Smooth muscle cell of the coronary artery (primary cell): ENCODE measurements around the gene ERCC6L. TPM values are rescaled to one million over a fixed set of nuclear protein-coding genes. Genes with fewer than 3 reads are reported as not detected.

ENCODE experiments used
- total RNA-seq: library from RNA; depleted of rRNA; stranded (reverse); fragments of >200 nt; gene quantifications from 2 replicates; pipeline ENCODE4 v1.2.3, GENCODE V29; 2014; ENCODE audit warnings: low replicate concordance

Gene ERCC6L, protein sequence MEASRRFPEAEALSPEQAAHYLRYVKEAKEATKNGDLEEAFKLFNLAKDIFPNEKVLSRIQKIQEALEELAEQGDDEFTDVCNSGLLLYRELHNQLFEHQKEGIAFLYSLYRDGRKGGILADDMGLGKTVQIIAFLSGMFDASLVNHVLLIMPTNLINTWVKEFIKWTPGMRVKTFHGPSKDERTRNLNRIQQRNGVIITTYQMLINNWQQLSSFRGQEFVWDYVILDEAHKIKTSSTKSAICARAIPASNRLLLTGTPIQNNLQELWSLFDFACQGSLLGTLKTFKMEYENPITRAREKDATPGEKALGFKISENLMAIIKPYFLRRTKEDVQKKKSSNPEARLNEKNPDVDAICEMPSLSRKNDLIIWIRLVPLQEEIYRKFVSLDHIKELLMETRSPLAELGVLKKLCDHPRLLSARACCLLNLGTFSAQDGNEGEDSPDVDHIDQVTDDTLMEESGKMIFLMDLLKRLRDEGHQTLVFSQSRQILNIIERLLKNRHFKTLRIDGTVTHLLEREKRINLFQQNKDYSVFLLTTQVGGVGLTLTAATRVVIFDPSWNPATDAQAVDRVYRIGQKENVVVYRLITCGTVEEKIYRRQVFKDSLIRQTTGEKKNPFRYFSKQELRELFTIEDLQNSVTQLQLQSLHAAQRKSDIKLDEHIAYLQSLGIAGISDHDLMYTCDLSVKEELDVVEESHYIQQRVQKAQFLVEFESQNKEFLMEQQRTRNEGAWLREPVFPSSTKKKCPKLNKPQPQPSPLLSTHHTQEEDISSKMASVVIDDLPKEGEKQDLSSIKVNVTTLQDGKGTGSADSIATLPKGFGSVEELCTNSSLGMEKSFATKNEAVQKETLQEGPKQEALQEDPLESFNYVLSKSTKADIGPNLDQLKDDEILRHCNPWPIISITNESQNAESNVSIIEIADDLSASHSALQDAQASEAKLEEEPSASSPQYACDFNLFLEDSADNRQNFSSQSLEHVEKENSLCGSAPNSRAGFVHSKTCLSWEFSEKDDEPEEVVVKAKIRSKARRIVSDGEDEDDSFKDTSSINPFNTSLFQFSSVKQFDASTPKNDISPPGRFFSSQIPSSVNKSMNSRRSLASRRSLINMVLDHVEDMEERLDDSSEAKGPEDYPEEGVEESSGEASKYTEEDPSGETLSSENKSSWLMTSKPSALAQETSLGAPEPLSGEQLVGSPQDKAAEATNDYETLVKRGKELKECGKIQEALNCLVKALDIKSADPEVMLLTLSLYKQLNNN
- 0.83 TPM in 1 of 2 replicates, not detected in the other for total RNA-seq

DNA sequence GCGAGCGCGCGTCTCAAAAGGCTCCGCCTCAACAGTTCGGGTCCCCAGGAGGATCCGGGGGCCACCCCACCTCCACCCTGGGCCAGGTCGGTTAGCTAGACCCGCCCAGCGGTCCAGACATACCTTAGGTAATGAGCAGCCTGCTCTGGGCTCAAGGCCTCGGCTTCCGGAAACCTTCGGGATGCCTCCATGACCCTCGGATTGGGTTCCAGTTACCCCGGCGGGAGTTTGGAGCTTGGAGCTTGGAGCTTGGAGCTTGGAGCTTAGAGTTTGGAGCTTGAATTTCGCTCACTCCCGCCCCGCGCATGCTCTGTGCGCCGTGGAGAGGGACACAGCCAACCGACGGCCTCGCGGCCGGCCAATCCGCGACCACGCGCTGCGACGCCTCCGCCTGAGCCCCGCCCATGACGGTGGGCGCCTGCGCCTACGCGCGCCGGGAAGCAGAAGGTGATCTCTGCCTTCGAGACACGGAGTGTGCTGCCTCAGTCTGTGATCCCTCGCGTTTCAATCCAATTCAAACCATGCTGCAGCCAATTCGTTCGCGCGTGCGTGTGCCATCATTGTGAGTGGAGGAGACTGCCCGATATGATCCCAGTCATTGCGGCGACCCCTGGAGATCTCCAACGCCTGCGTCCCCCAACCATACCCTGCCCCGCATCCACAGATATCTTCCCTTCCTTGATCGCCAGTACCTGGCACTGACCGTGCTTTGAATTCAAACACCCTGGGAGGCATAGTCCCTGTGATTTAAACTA, at the start of gene ERCC6L:
ERCC6L (minus strand) TSS at position 307 of the 755 bp plus-strand sequence; CDS start at position 191, 116 bp downstream.

DNA sequence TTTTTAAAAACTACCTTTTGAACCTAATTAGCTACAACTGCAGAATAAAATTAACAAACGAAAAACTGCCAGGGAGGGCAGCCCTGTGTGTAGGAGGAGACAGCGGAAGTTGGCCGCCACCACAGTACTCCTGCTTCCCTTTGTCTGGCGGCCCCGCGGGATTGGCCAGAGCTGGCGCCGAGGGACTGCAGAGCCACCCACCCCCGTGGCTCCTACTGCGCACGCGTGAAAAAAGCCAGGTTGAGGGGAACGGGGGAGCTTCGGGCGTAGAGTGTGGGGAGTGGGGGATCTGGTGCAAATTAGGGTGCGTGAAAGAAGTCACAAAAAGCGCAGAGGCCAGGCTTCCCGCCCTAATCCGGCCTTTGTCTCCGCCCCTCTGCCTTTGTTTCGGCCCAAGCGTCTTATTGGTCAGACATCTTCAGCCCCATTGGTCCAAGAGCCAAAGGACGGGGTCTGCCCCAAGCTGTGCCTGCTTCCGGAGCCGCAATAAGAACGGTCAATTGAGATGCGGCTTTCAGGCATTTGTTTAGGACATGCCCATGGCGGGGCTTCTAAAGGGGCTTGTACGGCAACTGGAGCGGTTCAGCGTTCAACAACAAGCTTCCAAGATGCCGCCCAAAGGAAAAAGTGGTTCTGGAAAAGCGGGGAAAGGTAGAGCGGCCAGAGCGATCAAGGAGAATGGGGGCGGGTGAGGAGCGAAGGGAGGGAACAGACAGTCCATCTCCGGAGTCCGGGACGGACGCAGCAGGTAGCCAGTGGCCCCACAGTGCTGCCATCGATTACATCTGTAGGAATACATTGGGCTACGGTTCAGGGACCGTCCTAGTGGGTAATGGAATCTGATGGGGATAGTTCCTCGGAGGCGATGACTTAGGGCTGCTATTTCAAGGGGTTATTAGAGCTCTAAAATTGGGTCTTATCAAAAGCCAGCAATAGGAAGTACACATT, 57.4 kb downstream of the ERCC6L start, which contains the start of gene PIN4:
PIN4 (plus strand) TSS at position 580 of the 948 bp plus-strand sequence; CDS start at position 609, 29 bp downstream.

Other genes with a start within 250 kb of the ERCC6L start
- gene RTL5, start 107.1 kb downstream of the ERCC6L start, total RNA-seq: 0.83 and 3.3 TPM in 2 replicates
- 9.1 and 12.0 TPM in 2 replicates for gene PIN4, start 57.3 kb downstream of the ERCC6L start, total RNA-seq
- 784 and 1,407 TPM in 2 replicates for gene RPS4X, start 38.2 kb upstream of the ERCC6L start, total RNA-seq
- gene CITED1, start 66.9 kb upstream of the ERCC6L start, total RNA-seq: 0.23 TPM in 1 of 2 replicates, not detected in the other